H1 (cell line): Measurements from ENCODE around the gene HBD. TPM values are rescaled to one million over a fixed set of nuclear protein-coding genes. Genes with fewer than 3 reads are reported as not detected.

Experiments
- CTCF ChIA-PET: fragments of 300-600 bp; sonication (Branson Sonifier 250); formaldehyde crosslinking; loops from one replicate; lab custom pipeline; 2021; ENCODE audit not compliant: partially characterized antibody; lab: Charles Lee
- POLR2A ChIA-PET: fragments of 300-600 bp; sonication (Branson Sonifier 250); formaldehyde crosslinking; loops from one replicate; lab custom pipeline; 2021; ENCODE audit warnings: inconsistent platforms; ENCODE audit not compliant: partially characterized antibody; lab: Charles Lee
- DNase-seq, 2 experiments: peaks; one replicate each; pipeline versions ENCODE4 v3.0.0 to v3.0.0-alpha.2; 2010 to 2022; ENCODE audit warnings: low spot score in 2 of 2, low read depth in 1 of 2, mixed read lengths in 1 of 2
- FAIRE-seq: peaks from 2 replicates; lab custom pipeline; 2011; peaks lifted over from hg19 to GRCh38; lab: Jason Lieb, UNC
- H2AFZ ChIP-seq: 2 replicates; pipeline ENCODE4 v1.8.1; 2012; ENCODE audit warnings: low read length, inconsistent platforms
- H2AK5ac ChIP-seq: 2 replicates; pipeline ENCODE4 v1.6.1; 2013; ENCODE audit warnings: low read depth, low read length
- H2BK120ac ChIP-seq: replicated peaks from 2 replicates; pipeline ENCODE3; 2013; ENCODE audit warnings: low read depth, low read length, inconsistent platforms
- H2BK12ac ChIP-seq: 2 replicates; pipeline ENCODE4 v1.6.1; 2013; ENCODE audit warnings: low read depth, low read length
- H2BK15ac ChIP-seq: 2 replicates; pipeline ENCODE4 v1.6.1; 2013; ENCODE audit warnings: low read length
- H2BK20ac ChIP-seq: 2 replicates; pipeline ENCODE4 v1.6.1; 2013; ENCODE audit warnings: low read length
- H2BK5ac ChIP-seq: 2 replicates; pipeline ENCODE4 v1.6.1; 2013; ENCODE audit warnings: low read depth, low read length
- H3K14ac ChIP-seq: 2 replicates; pipeline ENCODE4 v1.6.1; 2013; ENCODE audit warnings: inconsistent platforms; ENCODE audit not compliant: insufficient read length
- H3K18ac ChIP-seq: 2 replicates; pipeline ENCODE4 v1.6.1; 2013; ENCODE audit warnings: low read length; ENCODE audit errors: extremely low read depth
- H3K23ac ChIP-seq: 2 replicates; pipeline ENCODE4 v1.6.1; 2013; ENCODE audit warnings: inconsistent platforms; ENCODE audit not compliant: insufficient read length
- H3K23me2 ChIP-seq: 2 replicates; pipeline ENCODE4 v1.6.1; 2013; ENCODE audit warnings: low read depth, low read length
- H3K27ac ChIP-seq: 2 replicates; pipeline ENCODE4 v1.6.1; 2011; ENCODE audit warnings: low read depth, low read length, inconsistent platforms
- H3K27me3 ChIP-seq, 4 experiments: replicated peaks in 1 of 4; 1 replicate in 1 of 4; 2 replicates in 3 of 4; pipeline versions ENCODE4 v1.6.1 to v1.8.1; 2011 to 2013; ENCODE audit warnings: low read length in 3 of 4, mild to moderate bottlenecking in 3 of 4, inconsistent platforms in 2 of 4, mixed read lengths in 2 of 4, moderate library complexity in 1 of 4; ENCODE audit not compliant: control insufficient read depth in 3 of 4, insufficient read depth in 3 of 4; ENCODE audit errors: extremely low read depth in 1 of 4
- H3K36me3 ChIP-seq, 4 experiments: 2 replicates each; pipeline versions ENCODE4 v1.6.1 to v1.8.1; 2011 to 2013; ENCODE audit warnings: mild to moderate bottlenecking in 4 of 4, low read length in 3 of 4, moderate library complexity in 2 of 4, control low read depth in 1 of 4, inconsistent platforms in 1 of 4; ENCODE audit not compliant: insufficient read depth in 4 of 4, control insufficient read depth in 2 of 4
- H3K4ac ChIP-seq: replicated peaks from 2 replicates; pipeline ENCODE3; 2013; ENCODE audit warnings: low read length, low read depth, mixed read lengths, inconsistent platforms; ENCODE audit not compliant: insufficient read length
- H3K4me1 ChIP-seq, 4 experiments: replicated peaks in 1 of 4; 1 replicate in 1 of 4; 2 replicates in 3 of 4; pipeline versions ENCODE4 v1.6.1 to v1.8.1; 2011 to 2013; ENCODE audit warnings: low read length in 3 of 4, inconsistent platforms in 2 of 4, mixed read lengths in 1 of 4; ENCODE audit not compliant: insufficient read depth in 4 of 4, control insufficient read depth in 3 of 4
- H3K4me2 ChIP-seq, 2 experiments: 2 replicates each; pipeline versions ENCODE4 v1.6.1 to v1.8.1; 2011 to 2013; ENCODE audit warnings: low read depth in 2 of 2, low read length in 2 of 2, control low read depth in 1 of 2, inconsistent platforms in 1 of 2, mild to moderate bottlenecking in 1 of 2; ENCODE audit not compliant: insufficient read depth in 1 of 2
- H3K4me3 ChIP-seq, 4 experiments: fragments of 200-600, 300-600 bp in 1 of 4; sonication (generic), shearing (Covaris generic), sonication (Bioruptor Twin) in 1 of 4; 2 replicates each; pipeline versions ENCODE4 v1.5.1 to v1.8.1; 2011 to 2016; ENCODE audit warnings: low read length in 4 of 4, low read depth in 3 of 4, control low read depth in 2 of 4, inconsistent platforms in 2 of 4, mild to moderate bottlenecking in 2 of 4, mixed read lengths in 1 of 4, moderate library complexity in 1 of 4; ENCODE audit not compliant: insufficient read depth in 2 of 4; ENCODE audit errors: extremely low read depth in 1 of 4
- H3K56ac ChIP-seq: replicated peaks from 2 replicates; pipeline ENCODE3; 2013; ENCODE audit warnings: low read depth, mild to moderate bottlenecking, mixed read lengths, low read length, inconsistent platforms; ENCODE audit not compliant: insufficient read length
- H3K79me1 ChIP-seq: 2 replicates; pipeline ENCODE4 v1.6.1; 2013; ENCODE audit warnings: low read depth, low read length, control low read depth
- H3K79me2 ChIP-seq, 2 experiments: 2 replicates each; pipeline versions ENCODE4 v1.6.1 to v1.8.1; 2012 to 2013; ENCODE audit warnings: low read length in 2 of 2, mild to moderate bottlenecking in 2 of 2, inconsistent platforms in 1 of 2; ENCODE audit not compliant: insufficient read depth in 2 of 2, control insufficient read depth in 1 of 2
- H3K9ac ChIP-seq, 4 experiments: replicated peaks in 1 of 4; 1 replicate in 1 of 4; 2 replicates in 3 of 4; pipeline versions ENCODE4 v1.6.1 to v1.8.1; 2011 to 2013; ENCODE audit warnings: low read depth in 3 of 4, low read length in 3 of 4, control low read depth in 2 of 4, mild to moderate bottlenecking in 2 of 4, moderate library complexity in 2 of 4, inconsistent platforms in 1 of 4; ENCODE audit errors: extremely low read depth in 1 of 4
- H3K9me3 ChIP-seq, 2 experiments: 2 replicates each; pipeline versions ENCODE4 v1.6.1 to v1.8.1; 2012 to 2013; ENCODE audit warnings: mild to moderate bottlenecking in 2 of 2, moderate library complexity in 2 of 2, control low read depth in 1 of 2, inconsistent platforms in 1 of 2, low read depth in 1 of 2, low read length in 1 of 2, mixed read lengths in 1 of 2; ENCODE audit not compliant: insufficient read depth in 2 of 2
- H4K20me1 ChIP-seq, 2 experiments: replicated peaks in 1 of 2; 2 replicates each; pipeline versions ENCODE3 to v1.8.1; 2011 to 2013; ENCODE audit warnings: inconsistent platforms in 2 of 2, low read length in 2 of 2, mild to moderate bottlenecking in 1 of 2; ENCODE audit not compliant: insufficient read depth in 2 of 2, control insufficient read depth in 1 of 2
- H4K5ac ChIP-seq: 2 replicates; pipeline ENCODE4 v1.6.1; 2013; ENCODE audit warnings: low read length, low read depth, mixed read lengths, inconsistent platforms; ENCODE audit not compliant: insufficient read length
- H4K8ac ChIP-seq: 2 replicates; pipeline ENCODE4 v1.8.0; 2013; ENCODE audit warnings: mild to moderate bottlenecking, moderate library complexity, low read length, inconsistent platforms; ENCODE audit not compliant: insufficient read depth; ENCODE audit errors: extremely low read depth
- H4K91ac ChIP-seq: replicated peaks from 2 replicates; pipeline ENCODE3; 2013; ENCODE audit warnings: low read length, mixed read lengths, inconsistent platforms; ENCODE audit not compliant: insufficient read length
- BRCA1 ChIP-seq: IDR thresholded peaks from 2 replicates; pipeline ENCODE4 v1.6.1; 2012; ENCODE audit warnings: low read depth, low read length, improper control_type of control experiment
- EZH2 ChIP-seq: fragments of 200-600 bp; sonication (generic); IDR thresholded peaks from 2 replicates; pipeline ENCODE4 v1.7.1; 2012; ENCODE audit warnings: low read depth, mild to moderate bottlenecking, moderate library complexity, low read length, inconsistent platforms; ENCODE audit not compliant: severe bottlenecking
- RAD21 ChIP-seq, 2 experiments: IDR thresholded peaks in 1 of 2; conservative IDR thresholded peaks in 1 of 2; 2 replicates each; pipeline ENCODE4 v1.6.1; 2011; ENCODE audit warnings: low read depth in 2 of 2, low read length in 2 of 2, improper control_type of control experiment in 1 of 2, inconsistent platforms in 1 of 2, mild to moderate bottlenecking in 1 of 2, moderate library complexity in 1 of 2
- SP1 ChIP-seq: IDR thresholded peaks from 2 replicates; pipeline ENCODE4 v1.6.1; 2011; ENCODE audit warnings: low read depth, low read length
- TAF1 ChIP-seq: IDR thresholded peaks from 2 replicates; pipeline ENCODE4 v1.6.1; 2011; ENCODE audit warnings: mild to moderate bottlenecking, low read depth, low read length
- WGBS, 2 experiments: shearing (Covaris generic) in 1 of 2; methylation state at CpG; one replicate each; pipeline versions ENCODE4 v1.1.6 to v1.1.7; 2013 to 2015; ENCODE audit warnings: low lambda C conversion rate in 2 of 2, mixed read lengths in 2 of 2, inconsistent platforms in 1 of 2, low coverage in 1 of 2, missing lambda C conversion rate in 1 of 2; ENCODE audit not compliant: insufficient replicate concordance in 2 of 2, insufficient coverage in 1 of 2, insufficient read length in 1 of 2; ENCODE audit errors: extremely low coverage in 1 of 2, missing lambda C conversion rate in 1 of 2; 5-methylcytosine and 5-hydroxymethylcytosine counted together
- polyA plus RNA-seq, 7 experiments: library from polyadenylated mRNA; depleted of rRNA in 3 of 7; stranded (reverse) in 5 of 7; unstranded in 2 of 7; fragments of >200 nt in 5 of 7; fragments of 200-250 nt in 2 of 7; gene quantifications; 1 replicate in 5 of 7; 2 replicates in 1 of 7; 4 replicates in 1 of 7; pipeline versions ENCODE4 v1.2.1 to v1.2.3, GENCODE V29; 2011 to 2013; ENCODE audit warnings: missing spikeins in 2 of 7, mixed read lengths in 2 of 7
- total RNA-seq: library from RNA; stranded (reverse); fragmentation: NEBNext Ultra II Directional; extraction: Animal tissue kit (Norgen Biotek cat#: 25700); gene quantifications from 2 replicates; pipeline ENCODE4 v1.2.1, GENCODE V29; 2021
- TF ChIP-seq, protein P1 (sequence below), 3 experiments: IDR thresholded peaks; 1 replicate in 2 of 3; 2 replicates in 1 of 3; pipeline versions ENCODE4 v1.5.1 to v1.6.1; 2011; ENCODE audit warnings: low read length in 3 of 3, mild to moderate bottlenecking in 3 of 3, inconsistent platforms in 2 of 3, low read depth in 1 of 3, moderate library complexity in 1 of 3; ENCODE audit not compliant: insufficient read depth in 1 of 3; ENCODE audit errors: control extremely low read depth in 1 of 3

The HBD gene
- total and polyA plus RNA-seq, 2 of the 8 experiments (the other 6 are each of a cell fraction or from before 2014, with no cell fraction given): not detected

- H2BK12ac ChIP-seq: no peak overlapping the region
- H3K27ac ChIP-seq: no peak overlapping the region
- no peaks in the 10 kb centered on the region for H3K79me2 ChIP-seq
- ChIA-PET CTCF (interaction anchor here (1.0 to 5.8 kb wide), 4 partner anchors 17 to 112 kb away, joined by 3 to 36 read pairs (median 4); no protein-coding TSS in a partner anchor), POLR2A (no interaction called here)
- no peak overlapping the region for H3K9ac ChIP-seq
- H3K18ac ChIP-seq: no peak overlapping the region
- no peaks in the 10 kb centered on the region for H3K23me2 ChIP-seq
- no peaks in the 10 kb centered on the region for H3K36me3 ChIP-seq
- WGBS, 2 experiments: 35% methylated on average over 1 of the region's 1 CpG; no CpG with 5 or more reads in 1 of the 2 experiments
- H3K4me3 ChIP-seq: no peak overlapping the region
- no peaks in the 10 kb centered on the region for H3K9me3 ChIP-seq
- H4K5ac ChIP-seq: no peak overlapping the region
- no peak overlapping the region for H2BK20ac ChIP-seq
- no peak overlapping the region for H3K14ac ChIP-seq
- H3K27me3 ChIP-seq: no peaks in the 10 kb centered on the region
- DNase-seq: peak in 1 of 2 experiments; percentile 3
- H3K4me2 ChIP-seq: no peak overlapping the region
- H3K4me1 ChIP-seq: no peaks in the 10 kb centered on the region
- no peak overlapping the region for H2BK5ac ChIP-seq
- H3K23ac ChIP-seq: no peak overlapping the region
- H3K79me1 ChIP-seq: no peaks in the 10 kb centered on the region
- no peak overlapping the region for H2AK5ac ChIP-seq
- H2AFZ ChIP-seq: no peak overlapping the region
- H4K8ac ChIP-seq: no peak overlapping the region
- no peak overlapping the region for H4K91ac ChIP-seq
- H3K56ac ChIP-seq: no peak overlapping the region
- TF ChIP-seq BRCA1 (0 out of 2 replicates have a peak, but pooled peaks have one; percentile 34), EZH2 (no peak), TAF1 (no peak), SP1 (no peak), RAD21 (IDR thresholded peaks at IDR 0.05 in 1 of 2, conservative IDR thresholded peaks at IDR 0.05 in 1 of 2; ENCODE audit: low read depth in 2 of 2, low read length in 2 of 2) (peak; percentile 88 to 91)
- TF ChIP-seq, protein P1, sequence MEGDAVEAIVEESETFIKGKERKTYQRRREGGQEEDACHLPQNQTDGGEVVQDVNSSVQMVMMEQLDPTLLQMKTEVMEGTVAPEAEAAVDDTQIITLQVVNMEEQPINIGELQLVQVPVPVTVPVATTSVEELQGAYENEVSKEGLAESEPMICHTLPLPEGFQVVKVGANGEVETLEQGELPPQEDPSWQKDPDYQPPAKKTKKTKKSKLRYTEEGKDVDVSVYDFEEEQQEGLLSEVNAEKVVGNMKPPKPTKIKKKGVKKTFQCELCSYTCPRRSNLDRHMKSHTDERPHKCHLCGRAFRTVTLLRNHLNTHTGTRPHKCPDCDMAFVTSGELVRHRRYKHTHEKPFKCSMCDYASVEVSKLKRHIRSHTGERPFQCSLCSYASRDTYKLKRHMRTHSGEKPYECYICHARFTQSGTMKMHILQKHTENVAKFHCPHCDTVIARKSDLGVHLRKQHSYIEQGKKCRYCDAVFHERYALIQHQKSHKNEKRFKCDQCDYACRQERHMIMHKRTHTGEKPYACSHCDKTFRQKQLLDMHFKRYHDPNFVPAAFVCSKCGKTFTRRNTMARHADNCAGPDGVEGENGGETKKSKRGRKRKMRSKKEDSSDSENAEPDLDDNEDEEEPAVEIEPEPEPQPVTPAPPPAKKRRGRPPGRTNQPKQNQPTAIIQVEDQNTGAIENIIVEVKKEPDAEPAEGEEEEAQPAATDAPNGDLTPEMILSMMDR (IDR thresholded peaks at IDR 0.05; ENCODE audit: control extremely low read depth in 1 of 3, insufficient read depth in 1 of 3, low read depth in 1 of 3, low read length in 3 of 3): peak in 2 of 3 experiments; percentile 64; a peak in 3 of 4 replicates
- no peaks in the 10 kb centered on the region for H4K20me1 ChIP-seq
- no peak overlapping the region for H3K4ac ChIP-seq
- FAIRE-seq: peak; percentile 91
- no peak overlapping the region for H2BK120ac ChIP-seq
- H2BK15ac ChIP-seq: no peak overlapping the region
Observed at GRCh38 chr11:5204787-5205186, 29.5 kb downstream of the HBD start.
